HL-60 (cell line): ENCODE data around the gene MMP25.

Experiments used
- CTCF ChIP-seq: IDR thresholded peaks from one replicate; pipeline ENCODE4 v1.5.1; 2011; ENCODE audit warnings: low read length, control low read depth, inconsistent platforms; ENCODE audit not compliant: insufficient read depth
- GABPA ChIP-seq: IDR thresholded peaks from 2 replicates; pipeline ENCODE4 v1.6.1; 2012; ENCODE audit warnings: low read depth
- POLR2AphosphoS5 ChIP-seq: IDR thresholded peaks from 2 replicates; pipeline ENCODE4 v1.6.1; 2012; ENCODE audit warnings: low read depth
- REST ChIP-seq: IDR thresholded peaks from 2 replicates; pipeline ENCODE4 v1.6.1; 2012; ENCODE audit warnings: low read depth; ENCODE audit not compliant: insufficient replicate concordance

GRCh38 chr16:3025032-3026002 lies 21.0 kb upstream of the MMP25 start:
- TF ChIP-seq CTCF (no peak), REST (no peak), GABPA (no peak), POLR2AphosphoS5 (no peak)
